ENCODE measurements around the gene HOXD8.

GRCh38 chr2:176114120-176114929 lies 15.2 kb upstream of the HOXD8 start:
- TF ChIP-seq FOXM1 (IDR thresholded peaks at IDR 0.05; ENCODE audit: low read depth) = no peak
- no peak for TF ChIP-seq FOXM1 (CRISPR knock-in tag; IDR thresholded peaks at IDR 0.05; ENCODE audit: low read depth)
- TF ChIP-seq POLR2A (conservative IDR thresholded peaks at IDR 0.05) = no peak
- no peak for TF ChIP-seq CTCF (IDR thresholded peaks at IDR 0.05 in 2 of 3, conservative IDR thresholded peaks at IDR 0.05 in 1 of 3; ENCODE audit: insufficient read depth in 2 of 3, low read depth in 1 of 3, low read length in 3 of 3)
- TF ChIP-seq ARHGAP35 (IDR thresholded peaks at IDR 0.05; ENCODE audit: partially characterized antibody) = no peak

All from K562 (cell line).